ENCODE data around the gene TBX5. TPM values are rescaled to one million over a fixed set of nuclear protein-coding genes. Genes with fewer than 3 reads are reported as not detected.

Gene TBX5
- polyA plus RNA-seq, 1 donor (not counting 4 experiments of a cell fraction or from before 2014, with no cell fraction given), result not detected

DNA sequence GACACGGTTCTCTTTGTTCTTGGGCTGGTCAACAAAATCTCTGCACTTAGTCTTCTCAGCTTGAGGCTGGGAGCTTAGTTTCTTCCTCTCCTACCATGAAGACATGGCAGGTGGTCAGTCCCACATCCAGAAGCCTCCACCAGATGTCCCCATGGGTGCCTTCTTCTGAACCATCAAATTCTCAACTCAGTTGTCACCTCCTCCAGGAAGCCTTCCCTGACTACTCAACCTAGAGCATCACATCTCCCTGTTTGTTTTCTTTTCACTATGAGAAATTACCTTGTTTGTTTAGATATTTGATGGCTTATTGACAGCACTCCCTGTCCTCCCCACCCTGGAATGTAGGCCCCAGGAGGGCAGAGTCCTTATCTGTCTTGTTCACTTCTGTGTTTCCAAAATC lies 84.4 kb downstream of the TBX5 start:
- no peak overlapping the region for H3K9ac ChIP-seq (ENCODE audit: control insufficient read depth, extremely low read depth, insufficient read depth, low read length)
- dilution Hi-C loops (cut with MboI; ENCODE audit: extremely low pct_ligation_motif_present, low sequenced_read_pairs), result no loop called here
- no peaks in the 10 kb centered on the region for H3K36me3 ChIP-seq (ENCODE audit: control insufficient read depth in 2 of 2, extremely low read depth in 1 of 2, insufficient read depth in 2 of 2, low read length in 2 of 2)
- H4K20me1 ChIP-seq (ENCODE audit: control insufficient read depth, extremely low read depth, insufficient read depth, low read length), result no peaks in the 10 kb centered on the region
- no peak overlapping the region for H3K4me3 ChIP-seq (ENCODE audit: control insufficient read depth in 2 of 3, extremely low read depth in 1 of 3, insufficient read depth in 2 of 3, low read depth in 1 of 3, low read length in 3 of 3)
- no peaks in the 10 kb centered on the region for H3K79me2 ChIP-seq (ENCODE audit: control insufficient read depth, insufficient read depth, low read length)
- no peaks in the 10 kb centered on the region for H3K9me1 ChIP-seq (ENCODE audit: control insufficient read depth, extremely low read depth, insufficient read depth, low read length)
- H3K27ac ChIP-seq (ENCODE audit: control insufficient read depth, insufficient read depth, low read length), result no peak overlapping the region
- no peaks in the 10 kb centered on the region for H3K4me1 ChIP-seq (ENCODE audit: control insufficient read depth, extremely low read depth, insufficient read depth, low read length)
- H3K27me3 ChIP-seq (ENCODE audit: control insufficient read depth, extremely low read depth, insufficient read depth, low read length), result no peaks in the 10 kb centered on the region
- H3K4me2 ChIP-seq (ENCODE audit: control insufficient read depth, extremely low read depth, insufficient read depth, low read depth, low read length), result no peak overlapping the region
- no peak for DNase-seq (ENCODE audit: low read depth, low spot score)
- no peaks in the 10 kb centered on the region for H3K9me3 ChIP-seq (ENCODE audit: control insufficient read depth, low read depth, low read length)
- no peak for FAIRE-seq
- no peak for TF ChIP-seq EZH2 (IDR thresholded peaks at IDR 0.05; ENCODE audit: low read length)
- TF ChIP-seq, protein P1, sequence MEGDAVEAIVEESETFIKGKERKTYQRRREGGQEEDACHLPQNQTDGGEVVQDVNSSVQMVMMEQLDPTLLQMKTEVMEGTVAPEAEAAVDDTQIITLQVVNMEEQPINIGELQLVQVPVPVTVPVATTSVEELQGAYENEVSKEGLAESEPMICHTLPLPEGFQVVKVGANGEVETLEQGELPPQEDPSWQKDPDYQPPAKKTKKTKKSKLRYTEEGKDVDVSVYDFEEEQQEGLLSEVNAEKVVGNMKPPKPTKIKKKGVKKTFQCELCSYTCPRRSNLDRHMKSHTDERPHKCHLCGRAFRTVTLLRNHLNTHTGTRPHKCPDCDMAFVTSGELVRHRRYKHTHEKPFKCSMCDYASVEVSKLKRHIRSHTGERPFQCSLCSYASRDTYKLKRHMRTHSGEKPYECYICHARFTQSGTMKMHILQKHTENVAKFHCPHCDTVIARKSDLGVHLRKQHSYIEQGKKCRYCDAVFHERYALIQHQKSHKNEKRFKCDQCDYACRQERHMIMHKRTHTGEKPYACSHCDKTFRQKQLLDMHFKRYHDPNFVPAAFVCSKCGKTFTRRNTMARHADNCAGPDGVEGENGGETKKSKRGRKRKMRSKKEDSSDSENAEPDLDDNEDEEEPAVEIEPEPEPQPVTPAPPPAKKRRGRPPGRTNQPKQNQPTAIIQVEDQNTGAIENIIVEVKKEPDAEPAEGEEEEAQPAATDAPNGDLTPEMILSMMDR (optimal IDR thresholded peaks at IDR 0.05 in 1 of 3, IDR thresholded peaks at IDR 0.05 in 1 of 3, conservative IDR thresholded peaks at IDR 0.05 in 1 of 3; ENCODE audit: extremely low read depth in 1 of 3, insufficient read depth in 2 of 3, low read length in 3 of 3), result no peak
- H2AFZ ChIP-seq (ENCODE audit: control insufficient read depth, low read length), result no peak overlapping the region

DNA sequence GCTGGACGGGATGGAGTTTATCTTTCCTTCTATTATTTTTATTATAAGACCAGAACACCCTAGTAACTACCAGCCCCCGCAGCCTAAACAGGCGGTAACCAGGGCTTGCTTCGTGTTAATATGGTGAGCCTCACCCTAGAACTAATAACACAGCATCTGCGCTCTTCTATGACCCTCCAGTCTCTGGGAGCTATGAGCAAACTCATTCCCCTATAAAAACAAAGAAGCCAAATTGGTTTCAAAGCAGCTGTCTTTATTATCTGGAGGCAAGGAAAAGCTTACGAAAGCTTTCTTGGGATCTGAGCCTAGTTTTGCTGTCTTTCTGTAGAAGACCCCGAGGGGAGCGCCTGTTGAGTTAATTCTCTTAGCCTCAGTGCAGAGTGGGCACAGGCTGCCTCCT lies 85.0 kb downstream of the TBX5 start:
- Histone ChIP-seq H3K79me2 (ENCODE audit: control insufficient read depth, insufficient read depth, low read length) (no peaks in the 10 kb centered on the region), H3K9me3 (ENCODE audit: control insufficient read depth, low read depth, low read length) (no peaks in the 10 kb centered on the region), H4K20me1 (ENCODE audit: control insufficient read depth, extremely low read depth, insufficient read depth, low read length) (no peaks in the 10 kb centered on the region), H3K27ac (ENCODE audit: control insufficient read depth, insufficient read depth, low read length) (no peak overlapping the region), H3K9me1 (ENCODE audit: control insufficient read depth, extremely low read depth, insufficient read depth, low read length) (no peaks in the 10 kb centered on the region), H3K4me2 (ENCODE audit: control insufficient read depth, extremely low read depth, insufficient read depth, low read depth, low read length) (no peak overlapping the region), H3K9ac (ENCODE audit: control insufficient read depth, extremely low read depth, insufficient read depth, low read length) (no peak overlapping the region), H3K4me3 (ENCODE audit: control insufficient read depth in 2 of 3, extremely low read depth in 1 of 3, insufficient read depth in 2 of 3, low read depth in 1 of 3, low read length in 3 of 3) (no peak overlapping the region), H3K27me3 (ENCODE audit: control insufficient read depth, extremely low read depth, insufficient read depth, low read length) (no peaks in the 10 kb centered on the region), H2AFZ (ENCODE audit: control insufficient read depth, low read length) (no peak overlapping the region), H3K36me3 (ENCODE audit: control insufficient read depth in 2 of 2, extremely low read depth in 1 of 2, insufficient read depth in 2 of 2, low read length in 2 of 2) (no peaks in the 10 kb centered on the region), H3K4me1 (ENCODE audit: control insufficient read depth, extremely low read depth, insufficient read depth, low read length) (peaks cover 5% of the 10 kb centered on the region)
- FAIRE-seq (no peak), DNase-seq (ENCODE audit: low read depth, low spot score) (no peak)
- no peak for TF ChIP-seq EZH2 (IDR thresholded peaks at IDR 0.05; ENCODE audit: low read length)
- TF ChIP-seq, protein P1 (optimal IDR thresholded peaks at IDR 0.05 in 1 of 3, IDR thresholded peaks at IDR 0.05 in 1 of 3, conservative IDR thresholded peaks at IDR 0.05 in 1 of 3; ENCODE audit: extremely low read depth in 1 of 3, insufficient read depth in 2 of 3, low read length in 3 of 3), result no peak
- dilution Hi-C loops (cut with MboI; ENCODE audit: extremely low pct_ligation_motif_present, low sequenced_read_pairs), result no loop called here
